Peyer's patch (tissue), 4 donors: ENCODE data around the gene MT1A.

Experiments used
- CTCF ChIP-seq, 6 experiments: fragments of 450-650 bp in 4 of 6; fragments of 200-600 bp in 2 of 6; sonication (generic) in 1 of 6; IDR thresholded peaks; one replicate each; pipeline ENCODE4 v1.5.1; 2017 to 2019; ENCODE audit warnings: antibody characterized with exemption in 6 of 6, mild to moderate bottlenecking in 3 of 6, moderate library complexity in 1 of 6
- POLR2A ChIP-seq, 2 donors: fragments of 450-650 bp; IDR thresholded peaks; one replicate each; pipeline ENCODE4 v1.5.1; 2017; ENCODE audit warnings: antibody characterized with exemption in 2 of 2, mild to moderate bottlenecking in 2 of 2, moderate library complexity in 2 of 2

GRCh38 chr16:56591377-56592060, 46.9 kb upstream of the MT1A start:
- TF ChIP-seq CTCF (IDR thresholded peaks at IDR 0.05) (no peak), POLR2A (IDR thresholded peaks at IDR 0.05) (no peak)
